Colon (tissue), 2 donors: ENCODE results near the gene LRRC4C.

Source experiments
- FAIRE-seq: peaks from 2 replicates; lab custom pipeline; 2012; peaks lifted over from hg19 to GRCh38; lab: Jason Lieb, UNC
- donor health status: control.
- donor health status: control.

The LRRC4C gene

DNA sequence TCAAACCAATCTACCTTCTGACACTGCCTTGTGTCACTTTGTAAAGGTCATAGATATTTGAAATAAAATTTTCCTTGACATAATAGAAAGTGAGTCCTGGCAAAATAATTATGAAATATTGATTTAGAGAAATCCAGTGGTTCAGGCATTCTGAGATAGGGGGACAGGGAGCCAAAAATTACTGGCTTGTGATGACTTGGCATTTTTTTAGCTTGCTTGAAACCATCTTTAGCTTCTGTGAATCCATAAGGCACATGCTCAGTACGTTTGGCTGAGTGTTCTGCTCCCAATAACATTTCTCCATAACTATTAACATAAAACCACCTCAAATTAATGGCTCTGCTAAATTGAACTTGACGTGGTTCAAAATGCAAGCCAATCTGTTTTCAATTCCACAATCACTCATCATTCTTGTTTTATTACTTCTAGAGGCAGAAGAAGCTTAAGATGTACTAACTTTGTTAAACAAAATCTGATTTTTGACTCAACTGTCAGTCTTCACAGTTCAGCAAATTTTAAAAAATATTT, 209.0 kb downstream of the LRRC4C start:
- FAIRE-seq = no peak

DNA sequence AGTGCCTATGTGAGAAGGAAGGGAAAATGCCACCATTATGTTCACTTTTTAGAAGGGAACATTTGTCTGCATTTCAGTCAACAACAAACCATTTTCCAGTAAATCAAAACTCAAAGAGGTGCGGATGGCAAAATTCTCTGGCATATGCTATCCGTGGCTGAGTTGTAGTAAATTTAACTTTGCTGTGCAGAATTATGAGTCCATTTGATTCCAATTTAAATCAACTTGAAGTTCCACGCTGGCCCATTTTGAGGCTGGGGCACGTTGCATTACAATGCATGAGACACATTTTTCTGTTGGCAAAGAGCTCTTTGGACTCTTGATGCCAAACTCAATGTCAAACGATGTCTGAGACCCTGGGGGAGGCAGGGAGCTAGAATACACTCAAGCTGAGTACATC, 211.8 kb downstream of the LRRC4C start:
- FAIRE-seq = no peak

- no peak for FAIRE-seq
Observed at GRCh38 chr11:41246399-41246745, 213.1 kb downstream of the LRRC4C start.

DNA sequence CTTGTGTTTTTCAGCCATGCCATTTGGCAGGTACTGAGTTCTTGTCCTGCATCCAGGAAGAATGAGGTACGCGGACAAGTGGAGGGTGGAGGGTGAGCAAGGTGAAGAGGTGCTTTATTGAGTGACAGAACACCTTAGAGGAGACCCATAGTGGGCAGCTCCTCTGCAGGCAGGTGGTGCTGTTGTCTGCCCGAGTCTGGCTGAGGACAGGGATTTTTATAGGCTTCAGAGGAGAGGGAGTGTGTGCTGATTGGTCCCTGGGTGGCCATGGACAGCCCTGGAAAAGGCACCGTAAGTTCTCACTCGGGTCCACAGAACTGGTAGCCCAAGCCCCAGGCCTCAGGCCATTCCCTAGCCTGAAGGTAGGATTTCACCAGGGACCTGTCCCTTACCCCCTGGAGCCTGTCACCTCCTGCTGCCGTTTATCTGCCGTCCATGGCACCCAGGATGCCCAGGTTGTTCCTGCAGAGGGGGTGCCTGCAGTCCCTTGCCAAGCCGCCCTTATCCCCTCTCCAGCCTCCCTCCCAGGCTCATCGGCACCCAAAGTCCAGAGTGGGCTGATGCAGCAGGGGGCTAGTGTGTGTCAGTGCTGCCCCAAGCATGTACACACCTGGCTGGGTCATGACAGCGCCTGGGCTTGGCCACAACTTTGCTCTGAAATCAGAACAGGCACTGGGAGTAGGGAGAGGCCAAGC, 213.6 kb downstream of the LRRC4C start:
- no peak for FAIRE-seq

DNA sequence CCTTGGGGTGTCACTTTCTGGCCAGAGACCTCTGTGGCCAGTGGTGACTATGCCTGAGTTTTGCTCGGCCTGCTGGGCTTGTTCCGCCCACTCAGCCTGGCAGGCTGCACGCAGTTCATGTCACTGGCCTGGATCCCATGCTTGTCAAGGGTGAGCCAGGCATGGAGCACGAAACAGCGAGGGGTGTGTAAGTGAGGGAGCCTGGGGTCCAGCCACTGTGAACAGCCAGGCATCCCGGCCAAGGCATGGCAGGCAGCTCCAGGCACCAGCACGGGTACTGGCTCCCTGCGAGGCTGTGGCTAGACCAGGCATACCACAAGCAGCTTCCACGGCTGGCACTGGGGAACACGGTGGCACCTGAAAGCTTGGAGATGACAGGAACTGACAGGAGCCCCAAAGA, 214.3 kb downstream of the LRRC4C start:
- FAIRE-seq = no peak

- FAIRE-seq = no peak
Observed at GRCh38 chr11:41237382-41237781, 222.1 kb downstream of the LRRC4C start.

DNA sequence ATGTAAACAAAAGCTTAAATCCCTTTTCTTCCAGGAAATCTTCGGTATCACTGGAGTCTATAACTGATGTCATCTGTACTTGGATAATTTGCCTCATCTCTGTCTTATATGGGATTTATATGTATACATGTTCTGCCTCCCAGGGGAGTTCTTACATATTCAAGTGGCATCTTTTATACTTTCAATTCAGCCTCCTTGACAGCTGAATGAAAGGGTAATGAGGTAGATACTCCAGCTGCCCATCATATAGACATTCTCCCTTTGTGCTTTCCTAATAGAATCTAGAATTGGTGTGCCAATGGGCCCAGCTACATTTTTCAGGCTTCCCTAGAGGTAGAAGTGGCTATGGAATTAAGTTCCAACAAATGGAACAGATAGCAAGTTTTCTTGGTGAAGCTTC, 223.8 kb downstream of the LRRC4C start:
- no peak for FAIRE-seq

DNA sequence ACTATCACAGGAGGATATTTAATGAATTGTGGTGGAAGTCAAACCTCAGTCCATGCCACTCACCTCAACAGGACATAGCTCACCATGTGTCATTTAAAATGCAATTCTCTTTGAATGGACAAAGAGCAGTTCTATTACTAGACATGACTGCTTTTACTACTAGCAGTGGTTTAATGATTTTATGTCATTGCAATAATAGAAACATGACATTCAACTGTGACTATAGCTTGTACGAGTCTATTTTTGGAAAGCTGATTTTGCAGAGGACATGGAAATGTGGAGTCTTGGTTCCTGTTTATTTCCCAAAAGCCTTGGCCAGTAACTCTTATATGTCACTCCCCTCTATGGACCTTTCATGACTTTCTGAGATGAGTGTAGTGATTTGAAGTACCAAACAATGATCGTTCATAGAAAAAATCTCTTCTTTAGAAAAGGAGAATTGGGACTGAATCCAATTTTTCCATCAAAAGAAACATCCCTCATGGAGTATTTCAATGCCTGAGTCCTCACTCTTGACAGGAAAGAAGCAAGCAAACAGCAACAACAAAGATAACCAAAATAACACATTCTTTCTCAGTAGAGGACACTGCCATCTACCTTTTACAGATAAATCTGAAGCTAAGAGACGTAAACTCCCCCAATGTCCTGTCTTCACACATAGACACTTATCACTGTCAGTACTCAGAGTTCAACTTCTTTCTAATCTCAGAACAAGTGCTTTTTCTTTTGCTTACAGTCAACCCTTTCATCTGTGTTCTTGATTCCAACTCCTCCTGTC, 233.4 kb downstream of the LRRC4C start:
- FAIRE-seq = no peak

DNA sequence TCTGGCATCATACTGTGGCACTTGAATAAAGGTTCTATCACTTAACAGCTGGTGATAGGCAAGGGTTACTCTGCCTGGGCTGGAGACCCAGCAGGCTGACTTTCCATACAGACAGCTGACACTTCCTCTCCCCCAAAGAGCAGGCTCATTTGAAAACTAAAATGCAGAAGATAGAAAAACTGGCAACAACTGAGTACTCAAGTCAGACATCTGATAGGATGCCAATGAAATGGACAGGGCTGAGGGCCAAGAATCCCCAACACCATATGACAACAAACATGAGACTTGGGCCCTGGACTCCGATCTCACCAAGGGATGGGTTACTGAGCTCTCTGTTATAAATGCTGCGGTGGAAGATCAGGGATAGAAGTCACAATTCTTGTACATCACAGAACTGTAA, 237.2 kb downstream of the LRRC4C start:
- no peak for FAIRE-seq

DNA sequence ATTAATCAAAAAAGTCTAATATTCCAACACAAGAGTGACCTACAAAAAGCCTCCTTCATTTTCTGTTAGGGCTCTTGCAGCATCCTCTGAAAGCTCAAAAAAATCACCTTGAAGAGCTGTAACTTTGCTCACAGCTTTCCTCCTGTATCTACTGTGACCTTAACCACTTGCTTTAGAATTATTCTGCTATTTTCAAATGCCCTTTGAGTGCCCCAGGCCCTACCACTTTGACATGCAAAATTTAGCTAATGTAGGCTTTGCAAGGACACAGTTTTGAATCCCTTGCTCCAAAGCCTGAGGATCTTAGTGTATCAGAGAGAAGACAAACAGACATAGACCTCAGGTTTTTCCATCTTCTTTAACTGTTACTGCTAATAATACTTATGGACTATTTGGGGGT, 253.1 kb downstream of the LRRC4C start:
- no peak for FAIRE-seq

DNA sequence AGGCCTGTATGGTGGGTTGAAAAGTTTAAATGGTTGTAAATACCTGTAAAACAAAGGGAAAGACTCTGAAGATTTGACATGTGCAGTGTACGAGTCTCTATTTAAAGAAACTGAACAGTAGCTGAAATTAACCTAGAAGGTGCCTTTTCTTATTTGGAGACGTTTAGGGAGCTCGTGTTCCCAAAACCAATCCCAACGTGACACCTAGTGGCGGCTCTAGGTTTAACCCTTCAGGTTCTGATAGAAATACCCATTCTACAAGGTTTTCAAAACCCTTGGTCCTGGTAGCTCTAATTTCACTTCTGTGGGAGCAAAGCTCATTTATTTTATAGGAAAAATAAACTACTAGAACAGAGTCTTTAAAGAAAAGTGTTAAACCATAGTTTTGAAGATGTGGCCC, 258.3 kb downstream of the LRRC4C start:
- no peak for FAIRE-seq

DNA sequence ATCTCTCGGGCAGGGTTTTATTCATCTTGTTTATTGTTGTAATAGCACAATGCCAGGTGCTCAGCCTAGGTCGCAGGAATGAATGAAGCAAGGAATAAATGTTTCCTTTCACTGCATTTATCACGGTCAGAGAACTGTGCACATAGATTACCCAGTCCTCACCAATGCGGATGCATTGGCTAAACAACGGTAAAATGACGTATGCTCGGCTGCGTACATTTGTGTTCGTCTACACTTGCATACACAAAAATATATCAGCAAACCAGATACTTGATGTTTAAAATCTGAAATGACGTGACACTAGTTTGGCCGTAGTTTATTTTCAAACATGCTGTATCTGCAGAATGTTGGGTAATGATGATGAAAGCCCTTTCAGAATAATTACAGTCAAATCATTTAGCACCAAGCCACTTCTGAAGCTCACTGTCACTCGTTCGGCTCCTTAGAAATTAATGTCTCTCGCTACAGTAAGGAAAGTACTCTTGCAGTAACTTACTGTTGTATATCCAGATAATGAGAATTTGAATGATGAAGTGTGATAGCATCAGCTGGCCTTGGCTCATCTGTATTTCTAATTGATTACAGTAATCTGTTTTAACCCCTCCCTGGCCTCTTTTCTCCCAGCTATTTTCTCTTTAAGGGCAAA, 268.9 kb downstream of the LRRC4C start:
- no peak for FAIRE-seq

- no peak for FAIRE-seq
Observed at GRCh38 chr11:41189701-41190436, 269.6 kb downstream of the LRRC4C start.

DNA sequence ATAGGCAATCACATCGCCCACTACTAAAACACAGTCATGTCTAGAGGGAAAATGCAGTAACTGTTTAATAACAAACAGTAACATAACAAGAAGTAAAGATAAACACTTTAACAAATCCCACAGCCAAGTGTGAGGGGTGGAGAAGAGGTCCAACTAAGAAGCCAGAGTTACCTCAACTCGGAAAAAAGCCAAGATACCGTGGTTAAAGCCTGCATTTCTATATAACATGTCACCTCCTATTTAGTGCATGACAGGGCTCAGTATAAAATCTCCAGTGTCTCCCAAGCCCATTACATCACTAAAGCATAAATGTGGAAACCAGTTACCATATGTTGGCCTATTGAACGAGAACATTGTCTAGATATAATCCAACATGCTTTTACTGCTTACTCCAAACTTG, 281.7 kb downstream of the LRRC4C start:
- no peak for FAIRE-seq

- no peak for FAIRE-seq
Observed at GRCh38 chr11:41175304-41175972, 284.0 kb downstream of the LRRC4C start.

DNA sequence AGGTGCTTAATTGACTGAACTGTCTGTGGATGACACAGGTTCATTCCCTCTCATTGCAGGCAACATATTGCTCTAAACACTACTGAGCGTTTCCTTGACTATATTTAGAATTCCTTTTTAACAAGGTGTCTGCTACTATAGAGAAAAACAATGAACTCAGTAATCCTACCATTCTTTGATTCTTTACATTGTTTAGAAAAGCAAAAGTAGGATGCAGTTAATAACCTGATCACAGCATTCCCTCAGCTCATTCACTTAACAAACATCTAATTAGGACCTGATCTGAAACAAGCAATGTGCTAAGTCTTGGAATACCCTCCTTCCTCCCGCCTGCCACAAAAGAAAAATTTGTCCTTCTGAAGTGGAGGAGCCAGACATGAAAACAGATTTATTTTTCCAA, 313.1 kb downstream of the LRRC4C start:
- FAIRE-seq = no peak

DNA sequence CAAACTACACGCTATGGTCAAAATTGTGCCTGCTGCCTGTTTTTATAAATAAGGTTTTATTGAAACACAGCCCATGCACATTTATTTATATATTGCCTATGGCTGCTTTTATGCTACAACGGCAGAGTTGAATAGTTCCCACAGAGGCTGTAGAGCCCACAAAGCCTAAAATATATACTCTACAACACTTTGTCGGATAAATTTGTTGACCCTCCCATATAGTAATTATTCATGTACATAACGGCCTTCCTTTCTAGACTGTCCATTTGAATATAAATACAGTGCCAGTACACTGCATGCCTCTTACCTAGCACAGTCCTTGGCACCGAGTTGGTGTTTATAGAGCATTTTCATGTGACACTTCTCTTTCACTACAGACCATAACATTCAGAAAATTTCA, 314.0 kb downstream of the LRRC4C start:
- FAIRE-seq = no peak

- FAIRE-seq = no peak
Observed at GRCh38 chr11:41134971-41135370, 324.5 kb downstream of the LRRC4C start.

DNA sequence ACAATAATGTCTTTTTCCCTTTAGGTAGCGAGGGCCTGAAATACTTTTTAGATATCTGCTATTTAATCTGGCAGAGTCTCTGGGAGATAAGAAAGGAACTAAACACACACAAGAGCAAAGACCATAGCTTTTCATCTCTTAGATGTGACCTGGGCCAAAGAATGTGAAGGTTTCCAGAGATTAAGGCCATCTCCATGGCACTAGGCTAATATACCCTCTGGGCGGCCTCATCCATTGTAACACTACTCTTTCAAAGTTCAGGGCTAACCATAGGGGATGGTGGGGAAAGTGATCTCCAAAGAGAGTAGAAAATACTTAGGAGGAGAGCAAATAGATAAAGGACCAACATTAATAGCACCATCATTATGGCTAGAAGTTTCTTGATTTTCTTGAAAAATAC, 326.4 kb downstream of the LRRC4C start:
- FAIRE-seq = no peak

DNA sequence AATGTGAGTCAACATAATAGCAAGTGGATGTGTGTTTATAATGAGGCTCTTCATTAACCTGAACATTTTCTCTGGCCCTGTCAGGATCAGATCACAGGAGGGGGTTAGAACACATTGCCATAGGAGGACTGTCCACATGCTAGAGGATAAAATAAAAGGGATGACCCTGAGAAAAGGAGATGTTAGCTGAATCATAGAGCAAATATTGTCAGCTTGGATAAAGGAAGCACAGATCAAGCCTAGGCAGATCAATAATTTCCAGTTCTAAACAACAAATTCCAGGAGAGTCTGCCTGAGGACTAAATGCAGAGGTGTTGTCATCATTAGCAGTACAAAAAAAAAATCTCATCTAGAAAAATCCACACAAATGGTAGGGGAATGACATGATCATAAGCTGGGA, 337.9 kb downstream of the LRRC4C start:
- FAIRE-seq = no peak

- no peak for FAIRE-seq
Observed at GRCh38 chr11:41119484-41119883, 340.0 kb downstream of the LRRC4C start.

DNA sequence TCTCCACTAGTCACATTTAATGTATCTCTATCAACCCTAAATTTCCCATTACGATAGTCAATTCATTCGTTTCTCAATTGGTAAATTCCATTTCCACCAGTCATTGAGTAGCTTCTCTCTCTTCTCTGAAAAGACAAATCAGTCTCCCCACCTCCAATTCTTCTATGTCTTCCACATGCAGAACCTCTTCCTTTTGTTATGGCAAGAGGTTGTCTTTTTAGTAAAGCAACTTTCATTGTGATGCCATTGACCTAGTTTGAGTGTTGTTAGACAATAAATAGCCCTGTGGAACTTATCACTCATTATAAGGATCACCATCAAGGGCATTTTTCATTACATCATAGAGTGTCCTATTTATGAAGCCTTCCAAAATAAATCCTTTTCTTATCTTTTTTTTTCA, 340.9 kb downstream of the LRRC4C start:
- FAIRE-seq = no peak
